ENCODE results near the gene PDS5B.
"Not testable (repeated sequence)": the region's sequence is repeated elsewhere in the genome, so short reads cannot be mapped to it uniquely, and the experiment has no call there.

PDS5B gene

DNA sequence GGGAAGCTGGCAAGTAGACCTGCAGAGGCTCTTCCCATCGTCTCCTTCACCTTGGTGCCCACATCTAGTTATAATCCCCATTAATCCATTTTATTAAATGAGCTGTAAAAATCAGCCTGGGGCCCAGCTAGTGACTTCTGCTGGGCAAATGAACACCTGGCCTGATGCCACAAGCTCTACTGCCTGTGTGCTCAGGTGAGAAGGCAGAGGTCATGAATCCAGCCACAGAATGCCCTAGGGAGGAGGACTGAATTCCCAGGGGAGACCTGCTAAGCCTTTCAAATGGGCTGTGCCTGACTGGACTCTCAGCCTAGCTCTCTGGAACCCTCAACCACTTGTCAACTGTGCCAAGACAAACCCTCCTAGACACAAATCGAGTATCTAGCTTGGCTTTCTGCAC, 74.0 kb downstream of the PDS5B start:
- no peak for DNase-seq

DNA sequence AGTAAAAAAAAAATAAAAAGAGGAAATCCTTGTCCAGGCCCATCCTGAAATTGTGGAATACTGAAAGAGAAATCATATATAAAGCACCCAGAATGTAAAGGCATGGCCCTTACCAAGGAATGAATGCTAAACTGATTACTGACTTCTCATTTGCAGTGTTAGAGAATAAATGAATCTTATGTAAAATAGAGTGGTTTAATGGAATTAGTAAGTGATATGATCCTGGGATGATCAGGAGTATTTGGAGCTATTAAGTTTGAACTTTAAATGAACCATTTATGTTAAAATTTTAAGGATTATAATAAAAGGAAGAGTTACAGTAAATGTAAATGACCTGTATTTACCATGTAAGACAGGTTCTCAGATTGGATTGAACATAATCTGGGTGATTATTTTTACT, 75.4 kb downstream of the PDS5B start:
- DNase-seq: no peak

- no peak for DNase-seq
These were observed 77.4 kb downstream of the PDS5B start for GRCh38 chr13:32663660-32664059.

DNA sequence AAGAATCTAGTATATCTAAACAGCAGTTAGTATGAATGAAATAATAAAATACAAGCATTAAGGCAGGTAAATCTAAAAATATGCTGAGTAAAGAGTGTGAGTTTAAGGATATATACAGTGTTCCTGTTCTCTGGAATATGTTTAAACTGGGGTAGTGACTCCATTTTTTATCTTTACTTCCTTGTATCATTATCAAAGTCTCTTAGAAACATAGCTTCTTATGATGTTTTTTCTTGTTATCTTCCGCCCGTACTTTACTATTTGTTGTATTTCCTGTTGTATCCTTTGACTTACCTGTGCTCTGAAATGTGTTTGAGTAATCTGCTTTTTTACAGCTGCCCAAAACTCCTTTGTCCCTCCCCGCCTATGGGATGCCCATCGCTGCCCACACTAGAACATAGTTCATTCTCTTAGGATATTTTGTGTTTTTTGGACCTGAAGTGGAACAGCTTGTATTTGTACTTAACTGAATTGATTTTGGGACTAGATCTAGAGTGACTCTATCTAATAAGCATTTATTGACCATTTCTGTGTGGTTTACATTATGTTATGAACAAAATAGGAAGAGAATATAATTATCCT, 80.8 kb downstream of the PDS5B start:
- DNase-seq: no peak

- DNase-seq: no peak
These were observed 82.9 kb downstream of the PDS5B start for GRCh38 chr13:32669030-32669646.

DNA sequence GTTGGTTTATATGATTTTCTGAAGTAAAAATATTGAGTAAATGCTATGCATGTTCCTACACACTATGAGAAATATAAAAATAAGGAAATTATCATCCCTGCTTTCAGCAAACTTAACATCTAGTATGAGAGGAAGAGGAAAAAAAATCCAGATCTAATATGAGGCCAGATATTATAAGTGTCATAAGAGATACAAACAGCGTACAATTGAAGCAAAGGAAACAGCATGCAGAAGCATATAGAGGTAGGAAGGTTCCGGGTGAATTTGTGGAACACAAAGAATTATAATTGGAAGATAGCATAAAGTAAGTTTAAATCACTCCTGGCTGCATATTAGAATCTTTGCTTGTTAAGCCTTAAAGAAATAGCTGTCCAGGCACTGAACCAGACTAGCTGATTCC, 88.3 kb downstream of the PDS5B start:
- no peak for DNase-seq

- no peak for DNase-seq
These were observed 90.0 kb downstream of the PDS5B start for GRCh38 chr13:32676242-32676641.

DNA sequence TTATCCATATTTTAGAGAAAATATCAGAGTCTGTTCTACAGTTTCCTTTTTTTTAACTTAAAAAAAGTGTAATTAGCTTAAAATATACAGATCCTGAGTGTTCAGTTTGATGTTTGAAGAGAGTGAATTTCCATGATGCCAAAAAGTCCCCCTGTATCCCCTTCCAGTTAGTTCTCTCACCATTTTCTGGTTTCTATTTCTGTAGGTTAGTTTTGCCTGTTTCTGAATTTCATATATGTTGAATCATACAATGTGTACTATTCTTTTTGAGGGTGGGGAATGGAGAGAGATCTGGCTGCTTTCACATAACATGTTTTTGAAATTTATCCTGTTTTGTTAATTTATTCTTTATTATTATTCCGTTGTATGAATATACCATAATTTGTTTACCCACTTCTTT, 95.9 kb downstream of the PDS5B start:
- no peak for DNase-seq

GRCh38 chr13:32682740-32683139, 96.5 kb downstream of the PDS5B start:
- DNase-seq: no peak

GRCh38 chr13:32687275-32687674, 101.0 kb downstream of the PDS5B start:
- no peak for DNase-seq

- DNase-seq: no peak
These were observed 109.5 kb downstream of the PDS5B start for GRCh38 chr13:32695602-32696250.

- no peak for DNase-seq
These were observed 121.2 kb downstream of the PDS5B start for GRCh38 chr13:32707471-32707870.

DNA sequence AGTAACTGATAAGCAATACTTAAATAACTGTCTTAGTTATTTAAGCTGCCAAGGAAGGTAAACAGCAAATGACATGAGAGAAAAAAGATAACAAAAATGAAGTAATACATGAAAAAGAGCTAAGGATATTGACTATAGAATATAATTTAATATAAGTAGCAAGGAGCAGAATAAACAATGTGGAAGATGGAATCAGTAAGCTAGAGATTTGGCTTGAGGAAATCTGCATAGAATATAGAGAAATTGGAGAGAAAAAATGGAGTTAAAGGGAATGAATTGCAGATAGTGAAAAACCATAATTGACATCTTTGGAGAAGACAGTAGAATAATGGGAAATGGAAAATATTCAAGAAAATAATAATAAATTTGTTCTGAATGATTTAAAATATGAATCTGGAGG, 127.1 kb downstream of the PDS5B start:
- no peak for DNase-seq

DNA sequence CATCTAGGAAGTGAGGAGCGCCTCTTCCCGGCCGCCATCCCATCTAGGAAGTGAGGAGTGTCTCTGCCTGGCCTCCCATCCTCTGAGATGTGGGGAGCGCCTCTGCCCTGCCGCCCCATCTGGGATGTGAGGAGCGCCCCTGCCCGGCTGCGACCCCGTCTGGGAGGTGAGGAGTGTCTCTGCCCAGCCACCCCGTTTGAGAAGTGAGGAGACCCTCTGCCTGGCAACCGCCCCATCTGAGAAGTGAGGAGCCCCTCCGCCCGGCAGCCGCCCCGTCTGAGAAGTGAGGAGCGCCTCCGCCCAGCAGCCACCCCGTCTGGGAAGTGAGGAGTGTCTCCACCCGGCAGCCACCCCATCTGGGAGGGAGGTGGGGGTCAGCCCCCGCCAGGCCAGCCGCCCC, 129.9 kb downstream of the PDS5B start:
- DNase-seq: not testable (repeated sequence)

DNA sequence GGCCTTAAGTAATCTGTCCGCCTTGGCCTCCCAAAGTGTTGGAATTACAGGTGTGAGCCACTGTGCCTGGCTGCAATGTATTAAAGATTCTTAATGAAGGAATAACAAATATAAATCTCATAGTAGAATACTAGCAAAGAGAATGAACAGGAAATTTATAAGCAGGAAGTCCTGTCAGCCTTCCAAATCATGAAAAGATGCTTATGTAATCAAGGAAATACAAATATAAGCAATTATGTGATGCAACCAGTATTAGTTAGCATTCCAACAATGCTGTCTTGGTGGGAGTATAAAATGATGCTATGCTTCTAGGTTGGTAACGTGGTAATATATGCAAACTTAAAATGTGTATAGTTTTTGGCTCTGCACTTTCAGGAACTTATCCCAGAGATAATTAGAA, 133.8 kb downstream of the PDS5B start:
- no peak for DNase-seq

DNA sequence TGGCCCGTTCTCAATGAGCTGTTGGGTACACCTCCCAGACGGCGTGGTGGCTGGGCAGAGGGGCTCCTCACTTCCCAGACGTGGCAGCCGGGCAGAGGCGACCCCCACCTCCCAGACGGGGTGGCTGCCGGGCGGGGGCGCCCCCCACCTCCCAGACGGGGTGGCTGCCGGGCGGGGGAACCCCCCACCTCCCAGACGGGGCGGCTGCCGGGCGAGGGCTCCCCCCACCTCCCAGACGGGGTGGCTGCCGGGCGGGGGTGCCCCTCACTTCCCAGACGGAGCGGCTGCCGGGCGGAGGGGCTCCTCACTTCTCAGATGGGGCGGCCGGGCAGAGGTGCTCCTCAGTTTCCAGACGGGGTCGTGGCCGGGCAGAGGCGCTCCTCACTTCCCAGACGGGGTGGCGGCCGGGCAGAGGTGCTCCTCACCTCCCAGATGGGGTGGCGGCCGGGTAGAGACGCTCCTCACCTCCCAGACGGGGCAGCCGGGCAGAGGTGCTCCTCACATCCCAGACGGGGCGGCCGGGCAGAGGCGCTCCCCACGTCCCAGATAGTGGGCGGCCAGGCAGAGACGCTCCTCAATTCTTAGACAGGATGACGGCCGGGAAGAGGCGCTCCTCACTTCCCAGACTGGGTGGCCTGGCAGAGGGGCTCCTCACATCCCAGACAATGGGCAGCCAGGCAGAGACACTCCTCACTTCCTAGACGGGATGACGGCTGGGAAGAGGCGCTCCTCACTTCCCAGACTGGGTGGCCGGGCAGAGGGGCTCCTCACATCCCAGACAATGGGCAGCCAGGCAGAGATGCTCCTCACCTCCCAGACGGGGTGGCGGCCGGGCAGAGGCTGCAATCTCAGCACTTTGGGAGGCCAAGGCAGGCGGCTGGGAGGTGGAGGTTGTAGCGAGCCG, 135.1 kb downstream of the PDS5B start:
- not testable (repeated sequence) for DNase-seq

- DNase-seq: no peak
These were observed 136.1 kb downstream of the PDS5B start for GRCh38 chr13:32722340-32722739.

- no peak for DNase-seq
These were observed 137.7 kb downstream of the PDS5B start for GRCh38 chr13:32723987-32724386.

GRCh38 chr13:32726374-32727037, 140.3 kb downstream of the PDS5B start:
- DNase-seq: no peak

DNA sequence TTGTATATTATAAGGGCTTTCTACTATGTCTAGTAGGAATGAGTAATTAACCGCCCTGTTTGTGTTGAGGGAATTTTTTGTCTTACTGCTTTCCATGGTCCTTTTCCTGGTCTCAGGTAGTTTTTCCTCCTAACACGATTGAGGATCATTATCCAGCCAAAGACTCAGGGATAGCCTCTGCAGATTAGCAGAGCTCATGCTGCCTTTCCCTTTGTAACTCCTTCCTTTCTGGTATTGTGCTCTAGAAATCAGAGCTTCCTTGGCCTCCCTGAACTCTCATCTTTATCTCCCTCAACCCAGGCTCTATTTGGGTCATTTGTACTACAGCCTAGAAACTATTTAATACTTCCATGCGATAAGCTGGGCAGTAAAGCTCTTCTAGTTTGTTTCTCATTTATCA, 142.1 kb downstream of the PDS5B start:
- DNase-seq: no peak

GRCh38 chr13:32729097-32729496, 142.8 kb downstream of the PDS5B start:
- DNase-seq: not testable (repeated sequence)

- DNase-seq: no peak
These were observed 144.8 kb downstream of the PDS5B start for GRCh38 chr13:32731074-32731473.

- DNase-seq: peak; percentile 5
These were observed 145.3 kb downstream of the PDS5B start for GRCh38 chr13:32731576-32731975.

All from stimulated activated CD4-positive, alpha-beta T cell treated with anti-CD3 and anti-CD28 coated beads, Interleukin-12 subunit alpha, Interleukin-12 subunit beta, amount 100 ng/mL, for 4 hours (primary cell).